ENCODE data around the gene CCND3. TPM values are rescaled to one million over a fixed set of nuclear protein-coding genes. Genes with fewer than 3 reads are reported as not detected.

CCND3 gene
- total RNA-seq, 1 donor from 2014 or later, result 91.2 TPM

GRCh38 chr6:41909727-41910126 is 31.9 kb downstream of the CCND3 start:
- Mint-ChIP-seq H3K4me1 (ENCODE audit: unreplicated experiment) (no peaks in the 10 kb centered on the region), H3K27me3 (ENCODE audit: unreplicated experiment) (no peaks in the 10 kb centered on the region), H3K27ac (ENCODE audit: unreplicated experiment) (no peak overlapping the region), H3K9me3 (ENCODE audit: unreplicated experiment) (no peaks in the 10 kb centered on the region), H3K36me3 (ENCODE audit: unreplicated experiment) (peaks cover 37% of the 10 kb centered on the region), H3K4me3 (ENCODE audit: unreplicated experiment) (no peak overlapping the region)
- DNase-seq (ENCODE audit: extremely low spot score, unreplicated experiment), result no peak
- TF ChIP-seq CTCF (IDR thresholded peaks at IDR 0.05), result no peak

GRCh38 chr6:41901882-41902519 is 39.6 kb downstream of the CCND3 start:
- no peak for DNase-seq (ENCODE audit: extremely low spot score, unreplicated experiment)
- peak; percentile 17 for TF ChIP-seq CTCF (IDR thresholded peaks at IDR 0.05)
- no peaks in the 10 kb centered on the region for H3K27me3 Mint-ChIP-seq (ENCODE audit: unreplicated experiment)
- H3K36me3 Mint-ChIP-seq (ENCODE audit: unreplicated experiment), result peaks cover 12% of the 10 kb centered on the region
- no peaks in the 10 kb centered on the region for H3K4me1 Mint-ChIP-seq (ENCODE audit: unreplicated experiment)
- no peak overlapping the region for H3K4me3 Mint-ChIP-seq (ENCODE audit: unreplicated experiment)
- no peaks in the 10 kb centered on the region for H3K9me3 Mint-ChIP-seq (ENCODE audit: unreplicated experiment)
- no peak overlapping the region for H3K27ac Mint-ChIP-seq (ENCODE audit: unreplicated experiment)

GRCh38 chr6:41900861-41901260 is 40.7 kb downstream of the CCND3 start:
- no peak for DNase-seq (ENCODE audit: extremely low spot score, unreplicated experiment)
- Mint-ChIP-seq H3K9me3 (ENCODE audit: unreplicated experiment) (no peaks in the 10 kb centered on the region), H3K27me3 (ENCODE audit: unreplicated experiment) (no peaks in the 10 kb centered on the region), H3K36me3 (ENCODE audit: unreplicated experiment) (peaks cover 7% of the 10 kb centered on the region), H3K4me3 (ENCODE audit: unreplicated experiment) (no peak overlapping the region), H3K27ac (ENCODE audit: unreplicated experiment) (no peak overlapping the region), H3K4me1 (ENCODE audit: unreplicated experiment) (peaks cover 5% of the 10 kb centered on the region)
- no peak for TF ChIP-seq CTCF (IDR thresholded peaks at IDR 0.05)

GRCh38 chr6:41896281-41896680 is 45.3 kb downstream of the CCND3 start:
- H3K27me3 Mint-ChIP-seq (ENCODE audit: unreplicated experiment), result no peaks in the 10 kb centered on the region
- no peak for TF ChIP-seq CTCF (IDR thresholded peaks at IDR 0.05)
- peak; percentile 4 for DNase-seq (ENCODE audit: extremely low spot score, unreplicated experiment)
- H3K4me3 Mint-ChIP-seq (ENCODE audit: unreplicated experiment), result no peak overlapping the region
- peaks cover 9% of the 10 kb centered on the region for H3K4me1 Mint-ChIP-seq (ENCODE audit: unreplicated experiment)
- no peaks in the 10 kb centered on the region for H3K36me3 Mint-ChIP-seq (ENCODE audit: unreplicated experiment)
- H3K9me3 Mint-ChIP-seq (ENCODE audit: unreplicated experiment), result no peaks in the 10 kb centered on the region
- H3K27ac Mint-ChIP-seq (ENCODE audit: unreplicated experiment), result peak overlapping the region; percentile 91

GRCh38 chr6:41895300-41896233 is 46.0 kb downstream of the CCND3 start, which contains the start of gene USP49:
USP49 (minus strand) TSS chr6:41895375; CDS start chr6:41806983, 88,392 bp downstream.
- H3K4me3 Mint-ChIP-seq (ENCODE audit: unreplicated experiment), result no peak within 1 kb of the TSS
- peak; percentile 96 for DNase-seq (ENCODE audit: extremely low spot score, unreplicated experiment)
- no peaks in the 10 kb centered on the region for H3K27me3 Mint-ChIP-seq (ENCODE audit: unreplicated experiment)
- H3K36me3 Mint-ChIP-seq (ENCODE audit: unreplicated experiment), result no peaks in the 10 kb centered on the region
- no peaks in the 10 kb centered on the region for H3K9me3 Mint-ChIP-seq (ENCODE audit: unreplicated experiment)
- peaks cover 9% of the 10 kb centered on the region for H3K4me1 Mint-ChIP-seq (ENCODE audit: unreplicated experiment)
- H3K27ac Mint-ChIP-seq (ENCODE audit: unreplicated experiment), result peak within 1 kb of the TSS; percentile 91
- TF ChIP-seq CTCF (IDR thresholded peaks at IDR 0.05), result no peak
